ENCODE data around the gene SPTLC3.

Gene SPTLC3

GRCh38 chr20:13140775-13141174 lies 132.0 kb downstream of the SPTLC3 start:
- Histone ChIP-seq H3K4me3 (ENCODE audit: low read length) (no peak overlapping the region), H2AFZ (ENCODE audit: low read depth, low read length) (no peak overlapping the region), H3K4me2 (ENCODE audit: low read length) (no peak overlapping the region), H3K27me3 (ENCODE audit: low read depth, low read length) (peaks cover 27% of the 10 kb centered on the region; the same call in 1 of the 2 replicates), H4K20me1 (ENCODE audit: insufficient read depth, low read length) (no peaks in the 10 kb centered on the region), H3K4me1 (ENCODE audit: low read length) (peaks cover 11% of the 10 kb centered on the region), H3K36me3 (replicated peaks; ENCODE audit: low read depth, low read length) (no peaks in the 10 kb centered on the region), H3K79me2 (ENCODE audit: low read length) (no peaks in the 10 kb centered on the region), H3K27ac (ENCODE audit: low read length) (no peak overlapping the region), H3K9ac (ENCODE audit: low read length) (no peak overlapping the region), H3K9me3 (ENCODE audit: insufficient read depth, low read length) (no peaks in the 10 kb centered on the region)
- no peak for TF ChIP-seq EZH2phosphoT487 (IDR thresholded peaks at IDR 0.05; ENCODE audit: low read depth)
- TF ChIP-seq CTCF (IDR thresholded peaks at IDR 0.05; ENCODE audit: low read depth, low read length), result no peak

GRCh38 chr20:13141546-13141945 lies 132.8 kb downstream of the SPTLC3 start:
- Histone ChIP-seq H3K9me3 (ENCODE audit: insufficient read depth, low read length) (no peaks in the 10 kb centered on the region), H3K9ac (ENCODE audit: low read length) (no peak overlapping the region), H3K79me2 (ENCODE audit: low read length) (no peaks in the 10 kb centered on the region), H3K27ac (ENCODE audit: low read length) (no peak overlapping the region), H3K27me3 (ENCODE audit: low read depth, low read length) (peaks cover 27% of the 10 kb centered on the region; the same call in 1 of the 2 replicates), H3K4me2 (ENCODE audit: low read length) (no peak overlapping the region), H3K4me3 (ENCODE audit: low read length) (no peak overlapping the region), H2AFZ (ENCODE audit: low read depth, low read length) (no peak overlapping the region), H3K36me3 (replicated peaks; ENCODE audit: low read depth, low read length) (no peaks in the 10 kb centered on the region), H3K4me1 (ENCODE audit: low read length) (peaks cover 11% of the 10 kb centered on the region), H4K20me1 (ENCODE audit: insufficient read depth, low read length) (no peaks in the 10 kb centered on the region)
- no peak for TF ChIP-seq EZH2phosphoT487 (IDR thresholded peaks at IDR 0.05; ENCODE audit: low read depth)
- TF ChIP-seq CTCF (IDR thresholded peaks at IDR 0.05; ENCODE audit: low read depth, low read length), result no peak

GRCh38 chr20:13142143-13142542 lies 133.4 kb downstream of the SPTLC3 start:
- H3K27me3 ChIP-seq (ENCODE audit: low read depth, low read length), result peaks cover 31% of the 10 kb centered on the region; the same call in 1 of the 2 replicates
- H3K9me3 ChIP-seq (ENCODE audit: insufficient read depth, low read length), result no peaks in the 10 kb centered on the region
- no peaks in the 10 kb centered on the region for H3K79me2 ChIP-seq (ENCODE audit: low read length)
- H3K4me2 ChIP-seq (ENCODE audit: low read length), result no peak overlapping the region
- H3K4me1 ChIP-seq (ENCODE audit: low read length), result peaks cover 11% of the 10 kb centered on the region
- H2AFZ ChIP-seq (ENCODE audit: low read depth, low read length), result no peak overlapping the region
- no peak overlapping the region for H3K9ac ChIP-seq (ENCODE audit: low read length)
- H3K4me3 ChIP-seq (ENCODE audit: low read length), result no peak overlapping the region
- H3K27ac ChIP-seq (ENCODE audit: low read length), result no peak overlapping the region
- H3K36me3 ChIP-seq (replicated peaks; ENCODE audit: low read depth, low read length), result no peaks in the 10 kb centered on the region
- no peaks in the 10 kb centered on the region for H4K20me1 ChIP-seq (ENCODE audit: insufficient read depth, low read length)
- TF ChIP-seq CTCF (IDR thresholded peaks at IDR 0.05; ENCODE audit: low read depth, low read length) (no peak), EZH2phosphoT487 (IDR thresholded peaks at IDR 0.05; ENCODE audit: low read depth) (no peak)

GRCh38 chr20:13147071-13147963 lies 138.5 kb downstream of the SPTLC3 start:
- H3K9me3 ChIP-seq (ENCODE audit: insufficient read depth, low read length), result no peaks in the 10 kb centered on the region
- no peak overlapping the region for H3K4me2 ChIP-seq (ENCODE audit: low read length)
- no peaks in the 10 kb centered on the region for H3K4me1 ChIP-seq (ENCODE audit: low read length)
- H3K79me2 ChIP-seq (ENCODE audit: low read length), result no peaks in the 10 kb centered on the region
- no peak overlapping the region for H2AFZ ChIP-seq (ENCODE audit: low read depth, low read length)
- peaks cover 47% of the 10 kb centered on the region for H3K27me3 ChIP-seq (ENCODE audit: low read depth, low read length)
- no peak overlapping the region for H3K27ac ChIP-seq (ENCODE audit: low read length)
- no peak overlapping the region for H3K9ac ChIP-seq (ENCODE audit: low read length)
- no peaks in the 10 kb centered on the region for H4K20me1 ChIP-seq (ENCODE audit: insufficient read depth, low read length)
- no peak overlapping the region for H3K4me3 ChIP-seq (ENCODE audit: low read length)
- TF ChIP-seq EZH2phosphoT487 (IDR thresholded peaks at IDR 0.05; ENCODE audit: low read depth) (no peak), CTCF (IDR thresholded peaks at IDR 0.05; ENCODE audit: low read depth, low read length) (no peak)
- H3K36me3 ChIP-seq (replicated peaks; ENCODE audit: low read depth, low read length), result no peaks in the 10 kb centered on the region

Data from OCI-LY3 (cell line).